K562 (cell line): ENCODE measurements around the gene ATP13A4.

Experiments
- ESRRA ChIP-seq: fragments of 450-650 bp; IDR thresholded peaks from 2 replicates; pipeline ENCODE4 v1.6.1; 2014; ENCODE audit warnings: low read depth, mild to moderate bottlenecking, moderate library complexity, borderline replicate concordance
- MAFF ChIP-seq: IDR thresholded peaks from 2 replicates; pipeline ENCODE4 v1.6.1; 2012; ENCODE audit warnings: low read length, improper control_type of control experiment
- NONO ChIP-seq, 2 experiments: fragments of 200-400 bp in 1 of 2; fragments of 450-650 bp in 1 of 2; formaldehyde crosslinking in 1 of 2; IDR thresholded peaks; 2 replicates each; pipeline ENCODE4 v1.6.1; 2017; ENCODE audit warnings: low read depth in 2 of 2, mild to moderate bottlenecking in 2 of 2, moderate library complexity in 2 of 2, low read length in 1 of 2
- ZNF263 ChIP-seq: sonication (generic); formaldehyde crosslinking; IDR thresholded peaks from 2 replicates; pipeline ENCODE4 v1.8.0; 2022; ENCODE audit warnings: mild to moderate bottlenecking, missing genetic modification reagents, borderline replicate concordance
- TF ChIP-seq, protein P1 (sequence below): fragments of 250-450 bp; sonication (Bioruptor Pico); IDR thresholded peaks from 2 replicates; pipeline ENCODE4 v1.5.0; 2021

DNA sequence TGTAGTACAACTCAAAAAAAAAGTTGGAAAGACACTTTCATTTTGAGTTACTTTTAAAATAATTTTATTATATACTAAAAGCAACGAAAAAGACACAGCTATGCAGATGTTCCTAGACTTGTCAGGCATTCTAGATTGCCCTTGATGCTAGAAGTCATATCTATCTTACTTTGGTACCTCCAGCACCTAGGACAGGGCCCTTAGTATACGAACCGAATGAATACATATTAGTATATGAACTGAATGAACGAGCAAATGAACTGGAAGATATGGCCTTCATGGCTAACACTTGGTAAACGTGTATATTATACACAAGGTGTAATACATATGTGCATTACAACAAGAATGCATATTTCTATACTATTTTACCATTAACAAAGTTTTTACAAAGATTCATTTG lies 200.3 kb downstream of the ATP13A4 start:
- TF ChIP-seq MAFF: no peak
- no peak for TF ChIP-seq ESRRA
- TF ChIP-seq, protein P1, sequence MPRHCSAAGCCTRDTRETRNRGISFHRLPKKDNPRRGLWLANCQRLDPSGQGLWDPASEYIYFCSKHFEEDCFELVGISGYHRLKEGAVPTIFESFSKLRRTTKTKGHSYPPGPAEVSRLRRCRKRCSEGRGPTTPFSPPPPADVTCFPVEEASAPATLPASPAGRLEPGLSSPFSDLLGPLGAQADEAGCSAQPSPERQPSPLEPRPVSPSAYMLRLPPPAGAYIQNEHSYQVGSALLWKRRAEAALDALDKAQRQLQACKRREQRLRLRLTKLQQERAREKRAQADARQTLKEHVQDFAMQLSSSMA (CRISPR knock-in tag): no peak
- no peak for TF ChIP-seq NONO (IDR thresholded peaks at IDR 0.05; ENCODE audit: low read depth in 2 of 2, low read length in 1 of 2)
- no peak for TF ChIP-seq ZNF263 (CRISPR knock-in tag)
